T-helper 2 cell treated with Interferon-gamma antibody and Interleukin-4, amounts not matched to agents 5 μg/mL and 100 μg/mL, for 36 hours (primary cell): ENCODE measurements around the gene ZACN.
"Not testable (repeated sequence)": the region's sequence is repeated elsewhere in the genome, so short reads cannot be mapped to it uniquely, and the experiment has no call there.

Experiments
- DNase-seq: peaks from one replicate; pipeline ENCODE4 v3.0.0; 2021; ENCODE audit warnings: low spot score
- H3K27ac Mint-ChIP-seq: one replicate; pipeline ENCODE4 v1.8.0; 2021; ENCODE audit warnings: mild to moderate bottlenecking, mixed read lengths
- H3K27me3 Mint-ChIP-seq: one replicate; pipeline ENCODE4 v1.8.0; 2021; ENCODE audit warnings: low read depth, mixed read lengths
- H3K36me3 Mint-ChIP-seq: one replicate; pipeline ENCODE4 v1.8.0; 2021; ENCODE audit warnings: low read depth, mixed read lengths
- H3K4me1 Mint-ChIP-seq: one replicate; pipeline ENCODE4 v1.8.0; 2021; ENCODE audit warnings: low read depth, mixed read lengths
- H3K4me3 Mint-ChIP-seq: one replicate; pipeline ENCODE4 v1.8.0; 2022; ENCODE audit warnings: mild to moderate bottlenecking, moderate library complexity, mixed read lengths
- H3K9me3 Mint-ChIP-seq: one replicate; pipeline ENCODE4 v1.8.0; 2021; ENCODE audit warnings: mixed read lengths

The ZACN gene

DNA sequence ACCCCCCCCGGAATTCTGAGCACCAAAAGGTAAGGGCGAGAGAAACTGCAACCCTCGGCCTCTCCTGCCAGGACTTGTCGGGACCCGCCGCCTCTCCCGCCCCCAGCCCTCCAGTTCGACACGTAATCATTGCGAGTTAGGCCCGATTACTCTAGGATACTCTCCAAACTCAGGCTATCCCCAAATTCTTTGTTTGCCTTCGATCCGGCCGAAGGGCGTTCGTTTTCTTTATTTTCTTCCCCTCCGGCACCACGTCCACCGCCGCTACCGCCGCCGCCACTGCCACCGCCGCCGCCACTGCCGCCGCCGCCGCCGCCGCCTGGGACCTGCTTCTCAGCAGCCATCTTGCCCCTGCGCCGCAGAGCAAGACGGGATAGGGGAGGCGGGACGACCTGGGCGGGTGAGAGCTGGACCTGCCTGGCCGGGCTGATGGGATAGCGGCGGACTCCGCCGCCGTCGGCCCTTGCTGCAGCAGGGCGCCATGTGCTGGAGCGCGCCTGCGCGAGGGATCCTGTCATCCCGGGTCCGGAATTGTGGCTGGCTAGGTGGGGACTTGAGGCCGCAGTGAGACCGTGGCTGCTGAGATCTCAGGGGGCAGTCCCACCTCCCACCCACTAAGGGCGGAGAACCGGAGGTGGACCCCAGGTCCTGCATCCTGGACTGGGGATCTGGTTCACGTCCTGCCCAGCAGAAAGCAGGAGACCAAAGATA lies 6.7 kb upstream of the ZACN start, which contains the start of gene SRP68:
TSS of gene SRP68 (minus strand) at position 370 of the 711 bp plus-strand sequence. CDS start at position 344, 26 bp downstream.
- H3K4me1 Mint-ChIP-seq = peaks cover 27% of the 10 kb centered on the region

DNA sequence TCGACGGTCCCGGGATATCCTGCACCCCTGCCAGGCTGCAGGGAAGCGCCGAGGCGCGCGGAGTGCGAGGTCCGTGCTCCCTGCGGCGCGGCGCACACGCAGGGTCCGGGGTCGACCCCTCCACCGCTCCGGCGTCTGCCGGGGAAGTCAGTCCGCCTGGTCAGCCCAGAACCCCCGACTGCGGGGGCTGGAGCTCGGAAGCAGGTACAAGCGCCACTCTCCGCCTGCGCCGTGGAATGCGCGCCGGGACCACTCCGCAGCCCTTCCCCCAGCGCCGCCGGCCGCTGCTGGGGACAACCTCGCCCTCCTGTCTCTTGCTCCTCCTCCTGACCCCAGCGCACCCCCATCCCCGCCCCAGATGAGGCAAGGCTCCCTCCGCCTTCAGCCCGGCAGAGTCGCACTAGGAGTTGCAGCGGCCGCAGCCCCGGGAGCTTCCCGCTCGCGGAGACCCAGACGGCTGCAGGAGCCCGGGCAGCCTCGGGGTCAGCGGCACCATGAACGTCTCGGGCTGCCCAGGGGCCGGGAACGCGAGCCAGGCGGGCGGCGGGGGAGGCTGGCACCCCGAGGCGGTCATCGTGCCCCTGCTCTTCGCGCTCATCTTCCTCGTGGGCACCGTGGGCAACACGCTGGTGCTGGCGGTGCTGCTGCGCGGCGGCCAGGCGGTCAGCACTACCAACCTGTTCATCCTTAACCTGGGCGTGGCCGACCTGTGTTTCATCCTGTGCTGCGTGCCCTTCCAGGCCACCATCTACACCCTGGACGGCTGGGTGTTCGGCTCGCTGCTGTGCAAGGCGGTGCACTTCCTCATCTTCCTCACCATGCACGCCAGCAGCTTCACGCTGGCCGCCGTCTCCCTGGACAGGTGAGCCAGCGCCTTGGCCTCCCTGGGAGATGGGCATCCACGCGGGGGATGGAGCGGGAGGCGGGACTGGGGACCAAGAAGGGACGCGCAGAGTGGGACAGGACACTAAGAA lies 4.3 kb upstream of the ZACN start, which contains the start of gene GALR2:
TSS of gene GALR2 (plus strand) at position 392 of the 974 bp plus-strand sequence. CDS start at position 495, 103 bp downstream.
- peaks cover 51% of the 10 kb centered on the region for H3K27me3 Mint-ChIP-seq
- peaks cover 10% of the 10 kb centered on the region for H3K36me3 Mint-ChIP-seq
- peaks cover 26% of the 10 kb centered on the region for H3K4me1 Mint-ChIP-seq
- no peaks in the 10 kb centered on the region for H3K9me3 Mint-ChIP-seq
- peak within 1 kb of the TSS; percentile 69 for H3K4me3 Mint-ChIP-seq
- peak within 1 kb of the TSS; percentile 39 for H3K27ac Mint-ChIP-seq
- DNase-seq = no peak

More for the DNA sequence above, 6.7 kb upstream of the ZACN start, which contains the start of gene SRP68:
- Mint-ChIP-seq H3K9me3 (no peaks in the 10 kb centered on the region), H3K4me3 (peak within 1 kb of the TSS; percentile 97), H3K27me3 (peaks cover 30% of the 10 kb centered on the region), H3K36me3 (peaks cover 15% of the 10 kb centered on the region), H3K27ac (peak within 1 kb of the TSS; percentile 91)
- DNase-seq = peak; percentile 89

DNA sequence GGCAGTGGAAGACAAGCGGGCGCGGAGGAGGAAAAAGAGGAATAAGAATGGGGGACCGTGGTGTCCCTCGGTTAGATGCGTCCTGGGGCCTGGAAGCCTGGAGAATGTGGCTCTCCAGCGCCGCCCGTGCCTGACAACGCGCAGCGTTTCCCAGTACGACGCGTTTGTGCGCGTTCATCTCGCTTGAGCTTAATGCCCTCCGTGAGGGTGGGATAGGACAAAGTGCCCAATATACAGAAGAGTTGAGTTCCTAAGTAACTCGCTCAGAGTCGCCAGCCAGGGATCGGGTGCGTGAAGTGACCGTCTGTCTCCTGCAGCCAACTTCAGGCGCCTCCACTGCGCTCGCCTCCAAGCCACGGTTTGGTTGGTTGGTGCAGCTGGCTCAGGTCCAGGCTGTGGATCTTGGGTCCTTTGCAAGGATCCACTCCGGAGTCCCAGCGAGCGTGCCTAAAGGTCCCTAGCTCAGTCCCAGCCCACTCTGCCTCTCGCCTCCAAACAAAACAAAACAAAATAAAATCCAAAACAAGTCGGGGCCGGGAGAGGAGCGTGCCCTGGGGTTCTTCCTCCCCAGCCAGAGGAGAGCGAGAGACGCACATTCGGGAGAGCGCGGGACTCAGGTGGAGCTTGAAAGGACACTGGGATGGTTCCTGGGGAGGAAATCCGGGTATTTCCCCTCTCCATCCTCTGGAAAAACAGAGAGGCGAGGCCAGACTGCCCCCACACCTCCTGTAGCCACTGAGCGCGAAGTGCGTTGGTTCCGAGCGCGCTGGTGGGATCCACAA lies 3.4 kb upstream of the ZACN start:
- Mint-ChIP-seq H3K36me3 (peaks cover 5% of the 10 kb centered on the region), H3K4me3 (peak overlapping the region; percentile 69), H3K27ac (no peak overlapping the region), H3K27me3 (peaks cover 51% of the 10 kb centered on the region), H3K9me3 (no peaks in the 10 kb centered on the region), H3K4me1 (peaks cover 22% of the 10 kb centered on the region)
- DNase-seq = no peak

DNA sequence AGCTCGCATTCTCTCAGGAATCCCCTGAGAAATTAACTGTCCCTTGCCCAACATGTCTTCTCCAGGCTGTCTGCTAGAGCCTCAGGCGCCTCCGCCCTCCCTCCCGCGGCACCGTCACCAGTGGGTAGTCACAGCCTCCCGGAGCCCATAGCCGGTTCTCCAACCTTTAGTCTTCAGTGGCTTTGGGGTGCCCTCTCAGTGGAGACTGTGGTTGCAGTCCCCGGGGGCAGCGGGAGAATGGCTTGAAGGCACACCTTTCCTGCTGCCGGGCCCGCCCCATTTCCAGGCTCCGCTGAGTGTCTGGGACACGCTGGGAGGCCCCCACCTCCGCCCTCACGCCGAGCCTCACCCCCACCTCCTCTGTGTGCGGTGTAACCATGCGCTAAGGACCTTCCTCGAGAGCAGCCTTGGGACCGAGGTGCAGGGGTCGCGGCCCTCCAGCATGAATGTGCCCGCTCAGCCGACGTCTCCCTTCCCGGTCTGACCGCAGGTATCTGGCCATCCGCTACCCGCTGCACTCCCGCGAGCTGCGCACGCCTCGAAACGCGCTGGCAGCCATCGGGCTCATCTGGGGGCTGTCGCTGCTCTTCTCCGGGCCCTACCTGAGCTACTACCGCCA lies 2.7 kb upstream of the ZACN start:
- DNase-seq = no peak
- H3K4me1 Mint-ChIP-seq = peaks cover 17% of the 10 kb centered on the region
- H3K9me3 Mint-ChIP-seq = no peaks in the 10 kb centered on the region
- H3K27ac Mint-ChIP-seq = no peak overlapping the region
- H3K4me3 Mint-ChIP-seq = peak overlapping the region; percentile 60
- peaks cover 5% of the 10 kb centered on the region for H3K36me3 Mint-ChIP-seq
- H3K27me3 Mint-ChIP-seq = peaks cover 51% of the 10 kb centered on the region

DNA sequence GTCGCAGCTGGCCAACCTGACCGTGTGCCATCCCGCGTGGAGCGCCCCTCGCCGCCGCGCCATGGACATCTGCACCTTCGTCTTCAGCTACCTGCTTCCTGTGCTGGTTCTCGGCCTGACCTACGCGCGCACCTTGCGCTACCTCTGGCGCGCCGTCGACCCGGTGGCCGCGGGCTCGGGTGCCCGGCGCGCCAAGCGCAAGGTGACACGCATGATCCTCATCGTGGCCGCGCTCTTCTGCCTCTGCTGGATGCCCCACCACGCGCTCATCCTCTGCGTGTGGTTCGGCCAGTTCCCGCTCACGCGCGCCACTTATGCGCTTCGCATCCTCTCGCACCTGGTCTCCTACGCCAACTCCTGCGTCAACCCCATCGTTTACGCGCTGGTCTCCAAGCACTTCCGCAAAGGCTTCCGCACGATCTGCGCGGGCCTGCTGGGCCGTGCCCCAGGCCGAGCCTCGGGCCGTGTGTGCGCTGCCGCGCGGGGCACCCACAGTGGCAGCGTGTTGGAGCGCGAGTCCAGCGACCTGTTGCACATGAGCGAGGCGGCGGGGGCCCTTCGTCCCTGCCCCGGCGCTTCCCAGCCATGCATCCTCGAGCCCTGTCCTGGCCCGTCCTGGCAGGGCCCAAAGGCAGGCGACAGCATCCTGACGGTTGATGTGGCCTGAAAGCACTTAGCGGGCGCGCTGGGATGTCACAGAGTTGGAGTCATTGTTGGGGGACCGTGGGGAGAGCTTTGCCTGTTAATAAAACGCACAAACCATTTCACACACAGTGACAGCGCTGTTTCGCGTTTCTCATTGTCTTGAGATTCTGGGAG lies 2.0 kb upstream of the ZACN start:
- Mint-ChIP-seq H3K27ac (no peak overlapping the region), H3K4me3 (peak overlapping the region; percentile 60), H3K27me3 (peaks cover 51% of the 10 kb centered on the region), H3K4me1 (peaks cover 13% of the 10 kb centered on the region), H3K36me3 (peaks cover 4% of the 10 kb centered on the region), H3K9me3 (no peaks in the 10 kb centered on the region)
- DNase-seq = peak; percentile 24

DNA sequence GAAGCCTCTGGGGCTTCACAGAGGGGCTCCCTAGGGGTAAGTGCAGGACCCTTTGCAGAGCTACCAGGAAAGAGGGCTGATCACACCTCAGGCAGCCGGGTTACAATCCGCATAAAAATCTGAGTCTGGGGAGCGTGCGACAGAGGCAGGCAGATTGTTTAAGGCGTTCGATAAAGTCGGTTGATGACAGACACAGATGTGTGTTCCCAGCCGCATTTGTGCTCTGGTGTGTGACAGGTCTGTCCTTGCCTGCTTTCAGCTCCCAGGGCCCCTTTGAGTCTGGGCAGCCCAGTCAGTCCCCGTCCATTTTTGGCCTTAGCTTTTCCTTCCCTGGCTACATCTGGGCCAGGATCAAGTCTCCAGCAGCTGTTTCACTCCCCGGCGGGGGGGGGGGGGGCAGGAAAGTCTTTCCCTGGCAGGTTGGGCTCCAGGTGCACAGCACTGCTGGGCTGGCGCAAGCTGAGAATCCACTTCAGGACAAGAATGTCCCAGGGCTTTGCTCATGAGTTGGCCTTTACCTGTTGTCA lies 1.3 kb upstream of the ZACN start:
- peaks cover 10% of the 10 kb centered on the region for H3K4me1 Mint-ChIP-seq
- no peak overlapping the region for H3K27ac Mint-ChIP-seq
- no peak for DNase-seq
- peaks cover 4% of the 10 kb centered on the region for H3K36me3 Mint-ChIP-seq
- H3K4me3 Mint-ChIP-seq = no peak overlapping the region
- H3K27me3 Mint-ChIP-seq = peaks cover 51% of the 10 kb centered on the region
- no peaks in the 10 kb centered on the region for H3K9me3 Mint-ChIP-seq

DNA sequence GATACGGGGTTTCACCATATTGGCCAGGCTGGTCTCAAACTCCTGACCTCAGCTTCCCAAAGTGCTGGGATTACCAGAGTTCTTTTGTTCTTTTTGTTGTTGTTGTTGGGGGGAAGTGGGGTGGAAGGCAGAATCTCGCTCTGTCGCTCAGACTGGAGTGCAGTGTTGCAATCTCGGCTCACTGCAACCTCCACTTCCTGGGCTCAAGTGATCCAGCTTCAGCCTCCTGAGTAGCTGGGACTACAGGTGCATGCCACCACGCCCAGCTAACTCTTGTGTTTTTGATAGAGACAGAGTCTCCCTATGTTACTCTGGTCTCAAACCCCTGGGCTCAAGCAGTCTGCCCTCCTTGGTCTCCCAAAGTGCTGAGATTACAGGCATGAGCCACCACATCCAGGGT lies 612 bp upstream of the ZACN start:
- H3K9me3 Mint-ChIP-seq, H3K4me3 Mint-ChIP-seq, DNase-seq, H3K4me1 Mint-ChIP-seq, H3K36me3 Mint-ChIP-seq: not testable (repeated sequence)
- Mint-ChIP-seq H3K27ac (peak overlapping the region; percentile 62), H3K27me3 (peaks cover 51% of the 10 kb centered on the region)

DNA sequence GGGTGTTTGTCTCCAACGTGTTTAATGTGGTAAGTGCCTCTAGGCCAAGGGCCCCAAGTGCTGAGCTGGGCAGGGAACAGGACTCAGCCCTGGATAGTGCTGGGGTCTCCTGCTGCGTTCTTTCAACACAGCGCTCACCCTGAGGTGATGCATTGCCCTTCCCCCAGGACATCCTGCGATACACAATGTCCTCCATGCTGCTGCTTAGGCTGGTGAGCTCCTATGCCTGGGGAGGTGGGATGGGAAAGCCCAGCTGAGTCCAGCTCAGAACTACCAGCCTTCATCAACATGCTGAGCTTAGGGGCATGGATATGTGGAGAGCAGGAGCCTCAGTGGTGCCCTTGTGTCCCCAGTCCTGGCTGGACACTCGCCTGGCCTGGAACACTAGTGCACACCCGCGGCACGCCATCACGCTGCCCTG lies 563 bp downstream of the ZACN start:
- H3K27me3 Mint-ChIP-seq = peaks cover 44% of the 10 kb centered on the region
- H3K27ac Mint-ChIP-seq = no peak overlapping the region

DNA sequence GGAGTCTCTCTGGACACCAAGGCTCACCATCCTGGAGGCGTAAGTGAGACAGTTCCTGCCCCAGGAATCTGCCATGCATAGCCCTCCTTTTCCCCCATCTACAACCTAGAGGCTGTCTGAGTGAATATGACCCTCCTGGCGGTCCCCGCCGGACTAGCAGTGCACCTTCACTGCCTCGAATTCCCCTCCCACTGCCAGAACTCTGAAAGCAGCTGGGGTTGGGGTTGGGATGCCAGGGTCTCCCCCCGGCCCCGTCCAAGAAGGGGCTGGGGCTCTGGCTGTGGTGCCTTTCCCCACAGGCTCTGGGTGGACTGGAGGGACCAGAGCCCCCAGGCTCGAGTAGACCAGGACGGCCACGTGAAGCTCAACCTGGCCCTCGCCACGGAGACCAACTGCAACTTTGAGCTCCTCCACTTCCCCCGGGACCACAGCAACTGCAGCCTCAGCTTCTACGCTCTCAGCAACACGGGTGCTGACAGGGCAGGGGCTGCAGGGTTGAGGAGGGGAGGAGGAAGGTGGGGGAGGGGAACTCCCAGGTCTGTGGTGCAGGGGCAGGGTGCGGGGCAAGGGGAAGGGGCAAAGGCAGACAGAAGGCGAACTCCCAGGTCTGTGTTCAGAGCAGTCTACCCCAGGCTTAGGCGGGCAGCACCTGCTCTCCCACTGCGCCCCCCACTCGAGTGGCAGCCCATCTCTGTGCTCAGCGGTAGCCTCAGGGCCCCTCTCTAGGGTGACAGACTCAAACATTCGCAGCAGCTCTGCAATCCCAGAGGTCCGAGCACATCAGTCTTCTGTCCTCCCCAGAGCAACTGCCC lies 1.2 kb downstream of the ZACN start:
- Mint-ChIP-seq H3K36me3 (peaks cover 7% of the 10 kb centered on the region), H3K9me3 (no peaks in the 10 kb centered on the region), H3K27me3 (peaks cover 40% of the 10 kb centered on the region), H3K27ac (no peak overlapping the region), H3K4me1 (peaks cover 4% of the 10 kb centered on the region), H3K4me3 (no peak overlapping the region)
- DNase-seq = no peak

More for the DNA sequence above, 563 bp downstream of the ZACN start:
- Mint-ChIP-seq H3K9me3 (no peaks in the 10 kb centered on the region), H3K4me3 (no peak overlapping the region), H3K4me1 (peaks cover 7% of the 10 kb centered on the region), H3K36me3 (peaks cover 7% of the 10 kb centered on the region)
- DNase-seq = no peak

DNA sequence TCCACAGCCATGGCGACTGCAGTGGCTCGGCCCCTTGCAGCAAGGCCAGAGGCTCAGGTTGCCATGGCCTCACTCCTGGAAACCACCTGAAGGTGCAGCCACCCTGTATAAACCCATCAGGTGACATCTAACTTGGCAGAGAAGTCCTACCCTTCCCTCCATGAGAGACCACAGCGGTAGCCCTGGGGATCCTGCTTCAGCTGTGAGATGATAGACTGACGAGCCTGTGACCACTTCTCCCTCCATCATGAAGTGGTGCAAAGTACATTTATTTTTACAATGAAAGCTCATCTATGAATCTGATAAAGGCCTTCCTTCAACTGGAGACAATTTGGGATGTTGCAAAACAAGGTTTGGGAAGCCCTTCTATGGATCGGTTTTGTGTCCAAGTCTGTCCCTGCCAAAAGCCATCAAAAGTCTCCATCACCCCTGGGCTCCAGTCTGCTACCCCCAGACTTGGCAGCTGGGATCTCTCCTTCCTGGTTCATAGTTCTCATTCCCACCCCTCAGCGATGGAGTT lies 1.8 kb downstream of the ZACN start:
- DNase-seq = no peak
- H3K9me3 Mint-ChIP-seq = no peaks in the 10 kb centered on the region
- H3K4me3 Mint-ChIP-seq = no peak overlapping the region
- H3K27me3 Mint-ChIP-seq = peaks cover 34% of the 10 kb centered on the region
- H3K36me3 Mint-ChIP-seq = peaks cover 12% of the 10 kb centered on the region
- peaks cover 3% of the 10 kb centered on the region for H3K4me1 Mint-ChIP-seq
- H3K27ac Mint-ChIP-seq = no peak overlapping the region

DNA sequence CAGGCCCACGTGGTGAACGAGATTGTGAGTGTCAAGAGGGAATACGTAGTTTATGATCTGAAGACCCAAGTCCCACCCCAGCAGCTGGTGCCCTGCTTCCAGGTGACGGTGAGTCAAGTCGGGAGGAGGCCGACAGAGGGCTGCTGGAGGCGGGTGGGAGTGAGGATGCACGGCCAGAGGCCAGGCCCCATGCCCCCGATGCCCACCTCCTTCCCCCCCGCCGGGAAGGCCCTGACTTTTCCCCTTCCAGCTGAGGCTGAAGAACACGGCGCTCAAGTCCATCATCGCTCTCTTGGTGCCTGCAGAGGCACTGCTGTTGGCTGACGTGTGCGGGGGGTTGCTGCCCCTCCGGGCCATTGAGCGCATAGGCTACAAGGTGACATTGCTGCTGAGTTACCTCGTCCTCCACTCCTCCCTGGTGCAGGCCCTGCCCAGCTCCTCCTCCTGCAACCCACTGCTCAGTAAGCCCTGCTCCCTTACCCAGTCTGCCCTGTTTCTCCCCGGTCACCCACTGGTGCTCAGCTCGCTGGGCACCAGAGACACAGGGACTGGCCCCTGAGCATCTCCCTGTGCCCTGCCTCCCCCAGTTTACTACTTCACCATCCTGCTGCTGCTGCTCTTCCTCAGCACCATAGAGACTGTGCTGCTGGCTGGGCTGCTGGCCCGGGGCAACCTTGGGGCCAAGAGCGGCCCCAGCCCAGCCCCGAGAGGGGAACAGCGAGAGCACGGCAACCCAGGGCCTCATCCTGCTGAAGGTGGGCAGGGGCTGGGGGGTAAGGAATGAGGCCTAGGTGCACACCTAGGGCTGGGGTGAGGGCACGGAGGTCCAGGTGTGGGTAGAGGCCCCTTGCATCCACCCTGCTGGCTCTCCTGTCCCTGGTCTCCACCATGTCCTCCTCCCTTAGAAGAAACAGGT lies 2.6 kb downstream of the ZACN start:
- no peaks in the 10 kb centered on the region for H3K9me3 Mint-ChIP-seq

More for the DNA sequence above, 2.6 kb downstream of the ZACN start:
- peaks cover 28% of the 10 kb centered on the region for H3K27me3 Mint-ChIP-seq
- H3K4me3 Mint-ChIP-seq = no peak overlapping the region
- H3K27ac Mint-ChIP-seq = no peak overlapping the region
- DNase-seq = no peak
- H3K36me3 Mint-ChIP-seq = peaks cover 16% of the 10 kb centered on the region
- peaks cover 3% of the 10 kb centered on the region for H3K4me1 Mint-ChIP-seq
